Measurements from ENCODE around the gene RGPD6. TPM values are rescaled to one million over a fixed set of nuclear protein-coding genes. Genes with fewer than 3 reads are reported as not detected.

The RGPD6 gene
- 112 TPM for total RNA-seq

DNA sequence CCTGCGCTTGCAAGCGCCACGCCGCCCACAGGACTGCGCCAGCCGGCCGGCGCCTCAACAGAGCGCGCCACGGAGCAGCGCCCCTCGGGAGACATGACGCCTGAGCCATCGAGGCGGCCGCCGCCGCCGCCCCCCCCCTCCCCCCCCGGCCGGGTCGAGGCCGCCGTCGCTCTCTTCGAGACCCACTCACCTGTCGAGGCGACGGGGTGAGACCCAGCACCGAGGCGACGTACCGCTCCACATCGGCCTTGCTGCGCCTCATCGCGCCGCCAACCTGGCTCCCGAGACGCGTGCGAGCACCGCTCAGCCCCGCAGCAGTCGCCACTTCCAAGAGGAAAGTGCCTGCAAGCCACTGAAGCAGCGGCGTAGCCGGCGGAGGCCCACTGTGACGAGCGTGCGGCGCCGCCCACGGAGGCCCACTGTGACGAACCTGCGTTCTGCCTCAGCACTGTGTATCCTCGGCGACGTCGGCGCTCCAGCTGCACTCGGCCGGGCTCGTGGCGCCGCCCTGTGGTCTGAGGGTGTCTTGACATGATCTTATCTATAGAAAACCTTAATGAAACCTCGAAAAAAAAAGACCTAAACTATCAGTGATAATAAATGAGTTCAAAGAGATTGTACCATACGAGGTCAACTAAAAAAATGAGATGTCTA lies at the start of gene RGPD6:
RGPD6 (minus strand) TSS at position 460 of the 654 bp plus-strand sequence; CDS start at position 262, 198 bp downstream.

GRCh38 chr2:110472171-110473058 lies 104.6 kb downstream of the RGPD6 start, which contains the start of gene LIMS4:
Gene LIMS4, minus strand, starts transcription at chr2:110472816. Its CDS starts 38 bp downstream, at chr2:110472778.

Small RNA genes lying within 50 kb of the gene (small RNA-seq; reads per million reads assigned to genes)
- gene AC108938.1: not detected

Other genes with a start within 250 kb of the RGPD6 start
- gene LIMS4, start 104.4 kb downstream of the RGPD6 start, total RNA-seq: not detected
- gene BUB1, start 100.8 kb upstream of the RGPD6 start, total RNA-seq: 12.9 TPM
- gene ACOXL, start 155.4 kb upstream of the RGPD6 start, total RNA-seq: 0.23 TPM

All from diencephalon (tissue), 1 donor.